ENCODE results near the gene DDB1.

Gene DDB1

DNA sequence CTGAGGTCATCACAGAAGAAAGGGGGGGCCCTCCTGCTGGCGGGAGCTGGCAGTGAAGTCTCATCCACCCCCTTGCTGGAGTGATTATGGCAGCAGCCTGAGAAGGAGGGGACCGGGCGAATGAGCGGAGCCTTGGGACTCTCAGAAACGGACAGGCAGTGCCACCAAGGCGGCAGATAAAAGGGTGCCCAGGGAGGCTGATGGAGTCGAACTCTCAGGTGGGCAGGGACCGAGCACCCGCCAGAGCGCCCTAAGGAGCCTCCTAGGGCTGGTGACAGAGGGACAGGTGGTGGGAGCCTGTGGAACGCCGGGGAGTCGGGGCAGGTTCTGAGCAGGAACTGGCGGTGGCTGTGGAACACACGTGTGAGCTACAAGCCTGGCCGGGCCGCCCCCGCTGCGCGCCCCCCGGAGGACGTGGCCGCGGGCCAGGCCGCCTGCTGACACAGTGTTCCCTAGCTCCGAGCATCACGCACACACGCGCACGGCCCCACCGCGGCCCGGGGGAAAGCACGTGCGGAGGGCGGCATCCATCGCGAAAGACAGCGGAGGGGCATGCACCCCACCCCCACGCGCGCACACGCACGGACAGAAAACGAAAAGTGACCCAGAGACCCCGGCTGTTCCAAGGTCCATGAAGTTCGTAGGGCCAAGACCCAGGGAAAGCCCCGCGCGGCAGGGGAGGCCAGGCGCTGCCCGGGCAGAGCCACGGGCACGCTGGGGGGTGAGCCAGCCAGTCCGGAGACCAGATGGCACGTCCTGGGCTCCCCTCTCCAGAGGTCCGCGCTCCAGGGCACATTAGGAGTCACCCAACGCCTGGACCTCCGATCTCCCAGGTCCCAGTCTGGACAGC is 38.8 kb downstream of the DDB1 start:
- no peak for DNase-seq

DNA sequence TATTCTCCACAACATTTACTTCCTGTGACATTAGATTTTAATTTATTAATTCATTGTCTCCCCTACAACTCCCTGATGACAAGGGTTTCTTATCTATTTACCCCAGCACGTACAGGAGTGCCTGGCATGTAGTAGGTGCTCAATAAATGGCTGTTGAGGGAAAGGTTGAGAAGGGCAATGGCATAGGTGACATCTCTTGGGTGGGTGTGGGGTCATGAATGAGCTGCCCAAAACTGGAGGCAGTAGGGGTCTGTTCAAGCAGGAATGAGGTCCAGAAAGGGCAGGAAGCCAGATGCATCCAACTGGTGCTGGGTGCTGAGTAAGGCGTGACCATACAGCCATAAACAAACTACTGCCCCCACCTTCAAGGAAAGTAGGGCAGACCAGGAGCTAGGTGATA is 40.5 kb downstream of the DDB1 start:
- no peak for DNase-seq

DNA sequence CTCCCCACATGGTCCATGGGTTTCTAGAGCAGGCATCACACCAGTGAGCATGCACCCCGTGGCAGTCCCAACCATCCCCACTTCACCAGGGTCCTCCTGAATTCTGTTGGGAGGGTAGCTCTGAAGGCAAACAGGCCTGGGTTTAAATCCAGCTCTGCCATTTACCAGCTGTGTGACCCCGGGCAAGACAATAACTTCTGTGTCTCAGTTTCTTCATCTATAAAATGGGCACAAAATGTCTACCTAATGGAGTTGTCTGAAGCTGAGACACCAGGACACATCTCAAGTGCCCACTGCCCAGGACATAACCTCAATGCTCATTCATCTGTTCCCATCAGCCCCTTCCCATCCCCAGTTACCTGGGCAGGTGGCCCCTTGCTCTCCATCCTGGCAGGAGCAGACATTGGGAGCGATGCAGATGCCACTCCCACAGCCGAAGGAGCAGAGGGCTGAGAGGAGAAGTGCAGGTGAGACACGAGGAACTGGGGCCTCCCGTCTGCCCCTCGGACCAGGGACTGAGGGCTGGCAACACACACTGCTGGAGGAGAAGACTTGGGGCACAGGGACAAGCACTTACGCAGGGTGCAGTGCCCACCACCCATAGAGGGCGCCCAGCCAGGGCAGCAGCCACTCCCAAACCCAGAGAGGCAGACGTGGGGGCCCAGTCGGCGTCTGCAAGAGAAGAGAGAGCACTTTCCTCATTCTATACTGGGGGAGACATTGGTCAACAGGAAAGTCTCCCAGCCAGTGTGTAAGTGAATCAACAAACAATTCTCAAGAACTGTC is 41.8 kb downstream of the DDB1 start:
- no peak for DNase-seq

DNA sequence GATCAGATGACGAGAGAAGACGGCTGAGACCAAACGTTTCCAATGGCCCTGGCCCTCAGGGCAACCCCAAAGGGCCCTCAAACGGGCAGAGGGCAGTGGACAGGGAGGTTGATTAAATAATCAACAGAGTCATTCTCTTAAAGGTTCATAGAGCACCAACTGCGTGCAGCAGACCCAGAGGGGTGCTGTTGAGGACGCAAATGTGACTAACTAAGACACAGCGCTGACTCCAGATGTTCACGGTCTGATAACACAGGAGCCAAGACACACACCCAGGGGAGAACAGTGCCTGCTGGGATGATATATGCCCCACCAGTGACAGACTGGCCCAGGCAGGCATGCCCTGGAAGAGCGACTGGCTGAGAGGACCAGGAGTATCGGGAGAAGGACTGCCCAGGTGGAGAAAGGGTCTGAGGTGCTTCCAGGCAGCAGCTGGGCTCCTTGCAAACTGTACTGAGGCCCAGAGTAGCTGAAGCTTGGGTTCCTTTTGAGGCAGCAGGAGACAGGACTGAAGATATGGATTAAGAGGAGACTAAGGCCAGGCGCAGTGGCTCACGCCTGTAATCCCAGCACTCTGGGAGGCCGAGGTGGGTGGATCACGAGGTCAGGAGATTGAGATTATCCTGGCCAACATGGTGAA is 45.4 kb downstream of the DDB1 start:
- no peak for DNase-seq

DNA sequence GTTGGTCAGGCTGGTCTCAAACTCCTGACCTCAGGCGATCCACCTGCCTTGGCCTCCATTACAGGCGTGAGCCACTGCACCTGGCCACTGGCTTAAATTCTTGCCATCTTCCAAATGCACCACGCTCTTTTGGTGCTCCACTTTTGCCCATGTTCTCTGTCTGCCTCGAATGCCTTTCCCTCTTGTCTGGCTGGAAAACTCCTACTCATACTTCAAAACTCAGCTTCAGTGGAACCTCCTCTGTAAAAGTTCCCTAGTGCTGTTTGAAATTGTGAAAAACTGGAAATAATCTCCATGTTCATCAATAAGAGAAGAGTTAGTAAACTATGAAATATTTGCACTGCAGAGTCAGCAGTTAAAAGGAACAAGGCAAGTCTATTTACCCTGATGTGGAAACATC is 49.3 kb downstream of the DDB1 start:
- no peak for DNase-seq

DNA sequence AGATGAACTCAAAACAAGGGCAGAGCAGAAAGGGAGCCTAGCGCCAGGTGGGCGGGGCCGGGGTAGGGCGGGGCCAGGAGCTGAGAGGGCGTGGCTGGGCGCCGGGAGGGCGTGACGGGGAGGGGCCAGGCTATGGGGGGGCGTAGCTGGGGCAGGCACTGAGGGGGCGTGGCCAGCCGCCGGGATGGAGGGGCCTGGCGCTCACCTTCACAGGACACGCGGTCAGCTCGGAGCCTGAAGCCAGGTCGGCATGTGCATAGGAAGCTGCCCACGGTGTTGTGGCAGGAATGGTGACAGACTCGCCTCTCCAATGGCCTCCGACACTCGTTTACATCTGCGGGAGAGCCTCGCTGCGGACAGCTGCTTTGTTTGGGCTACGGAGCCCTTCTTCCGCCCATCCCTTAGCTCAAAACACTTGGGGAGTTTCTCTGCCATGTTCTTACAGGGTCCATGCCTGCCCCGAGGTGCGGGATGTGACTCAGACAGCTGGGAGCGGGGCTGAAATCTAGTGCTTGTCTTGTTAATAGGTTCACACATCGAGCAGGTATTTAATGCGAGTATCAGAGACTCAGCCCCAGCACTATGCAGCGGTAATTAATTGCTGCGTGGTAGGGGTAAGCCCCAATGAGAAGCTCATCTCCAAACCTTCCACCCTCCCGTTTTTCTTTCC is 51.2 kb downstream of the DDB1 start:
- no peak for DNase-seq

DNA sequence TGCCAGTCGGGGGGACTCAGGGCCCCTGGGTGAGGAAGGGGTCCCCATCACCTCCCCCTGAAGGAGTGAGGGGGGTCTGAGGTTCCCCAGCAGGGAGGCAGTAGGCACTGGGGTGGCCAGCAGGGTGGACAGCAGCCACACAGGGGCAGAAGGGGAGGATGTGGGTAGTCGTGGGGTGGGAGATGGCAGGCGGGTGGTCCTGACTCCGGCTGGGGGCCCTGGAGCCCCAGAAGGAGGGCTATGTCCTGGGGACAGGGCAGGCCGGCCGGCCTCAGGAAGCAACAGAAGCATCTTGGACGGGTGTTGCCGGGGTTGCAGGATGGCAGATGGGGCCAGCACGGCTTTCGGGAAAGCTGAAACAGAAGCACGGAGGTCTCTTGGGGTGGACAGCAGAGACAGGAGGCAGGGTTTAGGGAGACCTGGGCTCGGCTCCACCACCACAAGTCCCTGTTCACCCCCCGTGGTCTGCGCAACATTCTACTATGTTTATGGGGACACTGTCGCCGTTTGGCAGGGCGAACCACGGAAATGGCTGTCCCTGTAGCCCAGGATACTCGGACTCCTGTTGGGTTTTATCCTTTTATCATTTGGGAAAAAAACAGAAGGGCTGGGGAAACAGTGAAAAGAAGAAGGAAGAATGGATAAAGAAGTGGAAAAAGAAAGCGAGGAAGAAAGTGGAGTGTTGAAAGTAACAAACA is 51.9 kb downstream of the DDB1 start:
- DNase-seq: no peak

DNA sequence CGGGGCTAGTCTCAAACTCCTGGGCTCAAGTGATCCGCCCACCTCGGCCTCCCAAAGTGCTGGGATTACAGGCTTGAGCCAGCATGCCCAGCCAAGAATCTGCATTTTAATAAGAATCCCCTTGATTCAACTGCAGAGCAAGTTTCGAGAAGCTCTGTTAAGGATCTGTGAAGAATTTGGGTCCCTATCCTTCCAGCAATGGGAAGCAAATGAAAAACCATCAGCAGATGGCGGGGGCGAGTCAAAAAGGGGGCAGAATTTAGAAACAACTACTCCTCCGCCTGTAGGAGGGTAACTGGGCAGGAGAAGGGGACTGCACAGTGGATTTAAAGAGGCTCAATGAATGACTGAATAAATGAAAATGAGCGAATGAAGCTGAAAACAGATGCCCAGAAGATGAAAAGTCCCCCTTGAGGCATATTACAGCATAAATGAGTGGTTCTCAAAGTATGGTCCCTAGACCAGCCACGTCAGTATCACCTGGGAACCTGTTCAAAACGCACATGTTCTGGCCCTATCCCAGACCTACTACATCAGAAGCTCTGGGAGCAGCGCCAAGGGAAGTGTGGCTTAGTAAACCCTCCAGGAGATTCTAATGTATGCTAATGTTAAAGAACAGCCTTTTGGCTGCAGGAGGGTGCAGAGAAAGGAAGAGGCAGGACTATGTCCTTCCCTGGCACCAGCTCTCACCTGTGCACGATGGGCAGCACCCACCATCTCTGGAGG is 52.8 kb downstream of the DDB1 start:
- no peak for DNase-seq

DNA sequence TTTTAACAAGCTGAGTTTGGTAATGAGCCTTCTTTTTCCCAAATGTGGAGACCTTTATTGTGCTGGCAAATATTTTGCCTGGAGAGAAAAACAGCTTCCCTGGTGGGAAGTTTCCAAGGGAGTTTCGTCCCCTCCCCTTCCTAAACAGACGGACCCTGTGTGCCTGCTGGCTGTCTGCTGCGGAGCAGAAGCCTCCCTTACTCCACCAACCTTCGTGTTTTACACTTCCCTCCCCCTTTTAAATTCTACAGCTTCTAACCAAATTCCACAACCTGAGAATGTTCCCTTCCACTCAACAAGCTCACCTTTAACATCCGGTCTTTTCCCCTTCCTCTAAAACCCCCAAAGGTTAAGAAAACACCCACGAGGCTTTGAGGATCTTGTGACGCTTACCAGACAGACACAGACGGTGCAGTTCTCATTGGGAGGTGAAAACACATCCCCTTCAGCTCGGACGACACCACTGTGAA is 54.9 kb downstream of the DDB1 start:
- DNase-seq: no peak

DNA sequence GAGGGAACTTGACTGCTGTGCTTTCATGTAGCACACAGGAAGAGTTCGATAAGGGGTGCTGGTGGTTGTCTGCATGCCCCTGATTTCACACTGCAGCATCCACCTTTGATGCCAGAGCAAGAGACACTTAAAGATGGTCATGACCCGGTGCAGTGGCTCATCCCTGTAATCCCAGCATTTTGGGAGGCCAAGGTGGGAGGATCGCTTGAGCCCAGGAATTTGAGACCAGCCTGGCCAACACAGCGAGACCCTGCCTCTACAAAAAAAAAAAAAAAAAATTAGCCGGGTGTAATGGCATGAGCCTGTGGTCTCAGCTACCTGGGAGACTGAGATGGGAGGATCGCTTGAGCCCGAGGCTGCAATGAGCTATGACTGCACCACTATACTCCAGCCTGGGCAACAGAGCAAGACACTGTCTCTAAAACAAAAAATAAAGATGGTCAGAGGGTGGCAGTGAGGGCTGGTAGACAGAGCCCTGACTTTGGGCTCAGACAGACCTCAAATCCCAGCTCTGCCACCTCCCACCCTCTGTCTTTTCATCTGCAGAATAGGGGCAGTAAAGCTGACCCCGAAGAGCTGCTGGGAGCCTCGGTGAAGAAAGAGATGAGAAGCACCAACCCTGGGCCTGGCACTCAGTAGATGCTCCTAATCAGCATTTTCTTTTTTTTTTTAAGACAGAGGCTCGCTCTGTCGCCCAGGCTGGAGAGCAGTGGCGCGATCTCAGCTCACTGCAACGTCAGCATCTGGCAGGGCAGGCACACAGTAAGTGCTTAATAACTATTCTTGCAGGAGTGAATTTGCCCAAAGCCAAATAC is 55.5 kb downstream of the DDB1 start:
- no peak for DNase-seq

DNA sequence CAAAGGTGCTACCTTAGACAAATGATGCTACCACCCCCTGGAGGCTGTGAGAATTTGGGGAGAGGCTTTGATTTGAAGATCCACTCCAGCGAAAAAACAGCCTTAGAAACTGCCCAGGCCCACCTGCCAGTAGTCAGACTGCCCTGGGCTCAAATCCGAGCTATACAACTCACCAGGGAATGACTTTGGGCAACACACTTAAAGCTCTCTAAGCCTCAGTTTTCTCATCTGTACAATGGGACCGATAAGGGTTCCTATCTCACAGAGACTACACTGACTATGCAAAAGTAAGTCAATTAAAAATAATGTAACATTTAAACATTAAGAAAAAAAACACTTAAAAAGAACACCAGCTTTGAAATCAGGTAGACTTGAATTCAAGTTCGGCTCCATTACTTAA is 57.7 kb downstream of the DDB1 start:
- no peak for DNase-seq

DNA sequence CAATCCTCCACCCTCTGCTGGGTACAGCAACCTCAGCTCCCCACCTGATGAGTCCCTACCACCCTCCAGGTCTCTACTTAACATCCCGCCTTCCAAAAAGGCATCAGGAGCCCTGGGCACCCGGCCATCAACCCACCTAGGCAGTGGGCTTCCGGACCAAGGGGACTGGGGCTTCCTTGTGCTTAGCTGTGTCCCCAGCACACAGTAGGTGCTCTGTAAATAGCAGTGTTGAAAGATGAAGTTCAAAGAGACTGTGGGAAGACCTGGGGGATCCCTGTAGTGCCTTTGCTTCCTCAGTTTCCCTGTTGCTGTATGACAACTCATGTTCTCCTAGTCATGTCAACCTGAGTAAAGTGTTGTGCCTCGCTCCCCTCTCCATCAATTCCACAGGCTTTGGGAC is 58.8 kb downstream of the DDB1 start:
- DNase-seq: no peak

DNA sequence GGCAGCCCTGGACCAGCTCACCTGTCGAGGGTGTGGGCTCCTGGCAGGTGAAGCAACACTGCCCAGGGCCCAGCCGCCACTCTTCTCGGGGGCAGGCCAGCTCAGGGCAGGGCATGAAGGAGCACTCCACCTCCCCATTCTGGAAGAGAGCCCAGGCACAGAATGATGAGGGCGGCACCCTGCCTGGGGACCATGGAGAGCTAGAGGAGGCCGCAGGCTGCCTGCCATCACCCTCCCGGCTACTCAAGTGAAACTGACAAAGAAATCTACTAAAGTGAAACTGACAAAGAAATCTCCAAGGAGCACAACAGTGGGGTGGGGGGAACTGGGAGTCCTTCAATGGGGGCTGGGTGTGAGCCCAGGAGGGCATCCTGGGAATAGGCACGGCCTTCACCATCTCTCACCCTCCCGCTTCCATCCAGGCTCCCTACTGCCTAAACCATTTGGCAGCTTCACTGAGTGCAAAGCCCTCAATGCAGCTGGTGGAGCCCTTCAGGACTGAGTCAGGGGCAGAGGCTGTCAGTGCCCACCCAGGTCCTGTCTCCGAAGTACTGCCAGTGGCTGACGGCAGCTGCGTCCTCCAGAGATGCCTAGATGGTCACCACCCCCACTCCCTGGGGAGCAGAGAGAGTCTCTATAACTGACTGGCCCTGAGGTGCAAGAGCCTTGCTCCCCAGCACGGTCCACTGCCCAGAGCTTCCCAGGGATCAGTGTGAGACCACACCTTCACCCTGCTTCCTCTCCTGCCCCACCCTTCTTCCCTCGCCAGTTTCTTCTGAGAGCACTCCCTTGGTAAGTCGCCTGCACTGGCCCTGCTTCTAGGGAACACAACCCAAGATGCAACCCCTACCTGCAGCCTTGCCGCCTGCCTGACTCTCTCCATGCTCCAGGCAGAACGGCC is 59.5 kb downstream of the DDB1 start:
- DNase-seq: no peak

DNA sequence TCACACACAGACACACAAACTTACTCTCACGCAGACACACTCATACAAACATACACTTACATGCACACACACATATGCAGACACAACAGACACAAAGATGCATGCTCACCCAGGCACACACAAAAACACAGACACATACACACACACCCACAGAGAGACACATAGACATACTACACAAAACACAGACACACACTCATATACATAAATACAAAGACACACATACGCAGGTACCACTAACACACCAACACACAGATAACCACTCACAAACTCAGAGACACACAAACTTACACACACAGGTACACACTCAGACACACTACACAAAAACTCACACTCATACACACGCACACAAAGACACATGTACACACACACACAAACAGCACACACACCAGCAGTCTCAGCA is 60.2 kb downstream of the DDB1 start:
- DNase-seq: no peak

DNA sequence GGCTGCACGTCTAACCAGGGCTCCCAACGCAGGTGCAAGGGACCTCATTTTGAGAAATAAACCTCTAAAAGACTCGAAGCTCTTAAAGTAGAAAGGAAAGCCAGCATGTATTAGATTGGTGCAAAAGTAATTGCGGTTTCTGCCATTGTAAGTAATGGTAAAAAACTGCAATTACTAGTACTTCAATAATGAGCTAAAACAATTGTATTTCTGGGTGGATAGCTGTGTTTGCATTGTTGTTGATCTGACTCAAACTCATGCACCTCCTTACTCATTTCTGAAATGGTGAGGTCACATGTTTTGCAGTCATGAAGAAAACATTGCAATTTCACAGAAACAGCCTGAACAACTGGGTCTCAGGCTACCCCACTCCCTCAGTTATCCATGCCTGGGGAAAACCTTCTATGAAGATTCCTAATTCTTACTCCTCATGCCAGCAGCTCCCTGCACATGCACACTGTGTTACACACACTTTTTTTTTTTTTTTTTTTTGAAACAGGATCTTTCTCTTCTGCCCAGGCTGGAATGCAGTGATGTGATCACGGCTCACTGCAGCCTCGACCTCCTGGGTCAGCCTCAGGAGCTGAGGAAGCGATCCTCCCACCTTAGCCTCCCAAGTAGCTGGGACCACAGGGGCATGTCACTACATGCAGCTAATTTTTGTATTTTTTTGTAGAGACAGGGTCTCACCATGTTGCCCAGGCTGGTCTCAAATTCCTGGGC is 62.4 kb downstream of the DDB1 start:
- DNase-seq: no peak

DNA sequence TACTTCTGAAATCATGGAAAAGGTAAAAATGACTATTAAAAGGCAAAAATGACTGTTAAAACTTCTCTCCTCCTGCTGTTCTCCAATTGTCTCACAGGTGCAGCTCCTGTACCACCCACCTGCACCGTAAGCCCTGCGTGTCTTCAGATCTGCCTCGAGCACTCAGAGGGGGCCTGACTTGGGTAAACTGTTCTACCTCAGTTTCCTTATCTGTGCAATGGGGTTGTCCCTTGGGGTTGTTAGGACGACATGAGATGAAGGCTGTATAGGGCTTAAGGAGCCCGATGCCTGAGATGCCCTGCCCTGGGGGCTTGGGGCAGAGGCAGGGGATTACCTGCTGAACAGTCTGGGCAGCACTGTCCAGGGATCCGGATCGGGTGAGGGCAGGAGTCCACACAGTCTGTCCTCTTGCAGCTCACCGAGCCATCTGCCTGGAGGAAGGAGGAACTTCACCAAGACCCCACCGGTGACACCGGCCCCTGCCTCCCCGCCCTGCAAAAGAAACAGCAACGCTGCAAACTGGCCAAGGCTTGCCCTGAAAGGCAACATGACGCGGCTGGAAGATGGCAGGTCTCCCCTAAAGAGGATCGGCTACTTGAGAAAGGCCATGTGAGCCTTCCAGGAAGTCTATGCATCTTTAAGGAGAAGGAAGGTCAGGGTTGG is 64.2 kb downstream of the DDB1 start:
- no peak for DNase-seq

DNA sequence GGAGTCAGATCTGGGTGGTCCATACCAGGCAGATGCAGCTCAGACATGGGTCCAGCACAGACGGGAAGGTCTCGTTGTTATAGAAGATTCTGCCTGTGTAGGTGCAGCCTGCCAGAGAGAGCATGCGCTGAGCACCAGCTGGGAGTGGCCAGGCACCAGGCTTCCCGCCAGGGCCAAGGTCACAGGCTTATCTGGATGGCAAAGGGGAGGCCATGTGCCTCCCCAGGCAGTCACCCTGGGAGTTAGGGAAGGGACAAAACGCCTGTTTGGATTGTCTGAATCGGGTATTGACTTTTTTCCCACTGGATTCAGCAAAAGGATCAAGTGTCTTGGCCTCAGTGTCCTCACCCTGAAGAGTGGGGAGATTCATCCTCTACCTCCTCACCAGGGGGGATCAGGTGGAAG is 65.5 kb downstream of the DDB1 start:
- no peak for DNase-seq

DNA sequence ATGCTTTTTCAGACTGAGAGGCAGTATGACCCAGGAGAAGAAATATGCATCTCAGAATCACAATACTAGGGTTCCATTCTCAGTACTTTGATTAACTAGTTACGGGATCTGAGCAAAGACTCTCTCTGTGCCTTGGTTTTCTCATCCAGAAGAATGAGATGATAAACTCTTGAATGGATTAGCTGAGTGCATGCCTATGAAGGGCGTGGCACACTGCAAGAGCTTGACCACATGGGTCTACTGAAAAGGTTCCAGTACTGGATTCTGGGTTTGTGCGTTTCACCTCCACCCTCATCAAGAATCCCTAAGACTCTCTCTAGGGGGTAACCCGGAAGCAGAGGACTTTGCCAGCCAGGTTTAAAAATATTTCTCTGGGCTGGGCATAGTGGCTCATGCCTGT is 66.3 kb downstream of the DDB1 start:
- no peak for DNase-seq
